Memory B cell (primary cell): ENCODE measurements around the gene ITPRID2.

Experiments
- ATAC-seq: fragments of 150-1000 bp; cut with Tn5 transposase; 2 replicates; pipeline ENCODE4 v1.10.0; 2021; ENCODE audit warnings: low read depth, mild to moderate bottlenecking, moderate library complexity
- DNase-seq, 2 donors: peaks; one replicate each; pipeline ENCODE4 v3.0.0; 2022; ENCODE audit warnings: low spot score in 2 of 2
- H3K27ac Mint-ChIP-seq: one replicate; pipeline ENCODE4 v1.8.0; 2022; ENCODE audit warnings: mild to moderate bottlenecking, moderate library complexity, mixed read lengths
- H3K27me3 Mint-ChIP-seq: one replicate; pipeline ENCODE4 v1.8.0; 2022; ENCODE audit warnings: mixed read lengths
- H3K36me3 Mint-ChIP-seq: one replicate; pipeline ENCODE4 v1.8.0; 2022; ENCODE audit warnings: mild to moderate bottlenecking, mixed read lengths
- H3K4me1 Mint-ChIP-seq: one replicate; pipeline ENCODE4 v1.8.0; 2022; ENCODE audit warnings: mixed read lengths
- H3K4me3 Mint-ChIP-seq: one replicate; pipeline ENCODE4 v1.8.0; 2022; ENCODE audit warnings: mild to moderate bottlenecking, moderate library complexity, mixed read lengths
- H3K9me3 Mint-ChIP-seq: one replicate; pipeline ENCODE4 v1.8.0; 2022; ENCODE audit warnings: mixed read lengths

The ITPRID2 gene

GRCh38 chr2:181973171-181973783 lies 81.7 kb downstream of the ITPRID2 start:
- Mint-ChIP-seq H3K4me3 (no peak overlapping the region), H3K36me3 (peaks cover 2% of the 10 kb centered on the region), H3K4me1 (no peaks in the 10 kb centered on the region), H3K9me3 (peaks cover 2% of the 10 kb centered on the region), H3K27ac (no peak overlapping the region), H3K27me3 (peaks cover 14% of the 10 kb centered on the region)
- ATAC-seq (no peak), DNase-seq (no peak)

GRCh38 chr2:181977661-181978350 lies 86.3 kb downstream of the ITPRID2 start:
- DNase-seq: no peak
- H3K4me1 Mint-ChIP-seq: no peaks in the 10 kb centered on the region
- no peaks in the 10 kb centered on the region for H3K36me3 Mint-ChIP-seq
- no peak overlapping the region for H3K27ac Mint-ChIP-seq
- ATAC-seq: no peak
- no peak overlapping the region for H3K4me3 Mint-ChIP-seq
- peaks cover 7% of the 10 kb centered on the region for H3K27me3 Mint-ChIP-seq
- no peaks in the 10 kb centered on the region for H3K9me3 Mint-ChIP-seq

GRCh38 chr2:181978351-181979150 lies 87.0 kb downstream of the ITPRID2 start:
- DNase-seq: no peak
- ATAC-seq: no peak
- no peak overlapping the region for H3K4me3 Mint-ChIP-seq
- H3K9me3 Mint-ChIP-seq: no peaks in the 10 kb centered on the region
- no peaks in the 10 kb centered on the region for H3K4me1 Mint-ChIP-seq
- no peak overlapping the region for H3K27ac Mint-ChIP-seq
- H3K36me3 Mint-ChIP-seq: no peaks in the 10 kb centered on the region
- peaks cover 5% of the 10 kb centered on the region for H3K27me3 Mint-ChIP-seq
